ENCODE results near the gene MGMT.

The MGMT gene

DNA sequence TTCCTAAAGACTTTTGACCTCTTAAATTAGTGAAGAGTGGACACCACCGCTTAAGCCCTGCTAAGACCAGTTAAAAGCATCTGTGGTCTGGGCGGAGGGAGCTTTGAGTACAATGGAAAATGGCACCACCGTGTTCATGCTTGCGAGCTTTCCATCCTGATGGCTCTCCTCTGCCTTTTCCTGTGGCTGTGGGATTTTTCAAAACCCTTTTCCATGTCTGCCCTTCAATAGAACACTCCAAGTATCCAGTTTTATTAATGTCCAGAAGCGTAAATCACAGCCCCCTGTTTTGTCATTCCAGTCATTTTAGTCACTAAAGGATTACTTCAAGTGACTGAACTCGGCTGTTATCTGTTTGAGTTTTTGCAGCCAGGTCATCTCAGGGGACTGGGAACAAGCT lies 181.8 kb downstream of the MGMT start:
- Histone ChIP-seq H3K9me3 (no peaks in the 10 kb centered on the region), H3K36me3 (peaks cover 28% of the 10 kb centered on the region; the same call in 1 of the 2 replicates), H3K9ac (no peak overlapping the region), H3K27me3 (no peaks in the 10 kb centered on the region), H3K27ac (no peak overlapping the region), H4K20me1 (peaks cover 47% of the 10 kb centered on the region), H3K4me2 (no peak overlapping the region), H3K4me1 (peaks cover 36% of the 10 kb centered on the region), H3K4me3 (no peak overlapping the region)
- no peak for TF ChIP-seq Cebpa-rat (IDR thresholded peaks at IDR 0.05)

DNA sequence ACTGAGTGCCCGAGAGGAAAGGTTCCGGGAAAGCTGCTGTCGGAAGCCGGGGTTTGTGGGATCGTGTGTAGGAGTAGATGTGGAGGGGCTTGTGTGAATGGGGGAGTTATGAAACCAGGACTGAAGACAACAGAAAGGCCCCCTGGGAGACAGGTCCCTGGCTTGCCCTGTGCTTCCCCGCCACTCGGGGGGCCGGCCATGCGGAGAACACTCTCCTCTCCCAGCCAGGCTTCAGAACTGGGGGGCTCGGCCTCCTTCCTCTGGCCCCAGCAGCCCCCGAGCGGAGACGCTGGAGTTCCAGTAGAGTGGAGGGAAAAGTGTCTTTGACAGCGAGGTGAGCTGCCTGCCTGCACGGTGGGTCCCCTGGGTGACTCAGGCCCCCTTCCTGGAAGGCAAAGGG lies 185.0 kb downstream of the MGMT start:
- H3K9me3 ChIP-seq = no peaks in the 10 kb centered on the region
- no peaks in the 10 kb centered on the region for H3K27me3 ChIP-seq
- peaks cover 46% of the 10 kb centered on the region for H3K4me1 ChIP-seq
- no peak for TF ChIP-seq Cebpa-rat (IDR thresholded peaks at IDR 0.05)
- H3K4me2 ChIP-seq = peak overlapping the region; percentile 93
- peak overlapping the region; percentile 64 for H3K27ac ChIP-seq
- peak overlapping the region; percentile 38; the same call in 1 of the 2 replicates for H3K4me3 ChIP-seq
- H4K20me1 ChIP-seq = peaks cover 67% of the 10 kb centered on the region
- peaks cover 21% of the 10 kb centered on the region; the same call in 1 of the 2 replicates for H3K36me3 ChIP-seq
- peak overlapping the region; percentile 62 for H3K9ac ChIP-seq

DNA sequence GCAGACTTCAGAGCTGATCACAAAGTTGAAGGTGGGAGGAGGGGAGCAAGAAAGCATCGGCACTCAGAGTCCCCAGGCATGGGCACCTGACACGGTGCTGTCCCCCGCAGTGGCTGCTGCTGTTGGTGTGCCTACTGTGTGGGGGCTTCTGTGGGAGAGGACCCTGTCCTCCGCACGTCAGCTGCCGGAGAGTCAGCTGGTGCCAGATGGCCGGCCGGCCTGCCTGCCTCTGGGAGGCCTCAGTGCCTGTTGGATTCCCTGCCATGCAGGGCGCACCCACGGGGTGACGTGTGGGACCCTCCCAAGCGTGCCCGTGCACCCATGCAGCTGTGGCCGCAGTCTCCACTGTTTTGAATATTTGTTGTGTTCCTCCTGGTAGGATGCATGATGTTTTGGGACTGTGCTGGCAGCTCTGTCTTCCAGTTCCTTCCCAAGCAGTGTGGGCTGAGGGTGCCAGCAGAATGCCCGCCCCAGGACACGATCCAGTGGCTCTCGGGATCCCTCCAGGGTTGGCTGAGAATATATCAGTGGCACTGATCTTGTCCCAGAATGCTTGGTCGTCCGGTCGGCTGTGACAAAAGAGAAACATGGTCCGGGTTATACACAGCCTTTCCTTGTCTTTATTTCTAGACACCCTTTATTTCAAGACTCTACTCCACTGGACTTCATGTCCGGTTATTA lies 185.6 kb downstream of the MGMT start:
- H3K4me1 ChIP-seq = peaks cover 46% of the 10 kb centered on the region
- peaks cover 22% of the 10 kb centered on the region; the same call in 1 of the 2 replicates for H3K36me3 ChIP-seq
- H3K4me3 ChIP-seq = peak overlapping the region; percentile 38; the same call in 1 of the 2 replicates
- peak overlapping the region; percentile 64 for H3K27ac ChIP-seq
- peaks cover 67% of the 10 kb centered on the region for H4K20me1 ChIP-seq
- H3K9ac ChIP-seq = peak overlapping the region; percentile 62
- no peaks in the 10 kb centered on the region for H3K27me3 ChIP-seq
- no peak for TF ChIP-seq Cebpa-rat (IDR thresholded peaks at IDR 0.05)
- H3K9me3 ChIP-seq = no peaks in the 10 kb centered on the region
- peak overlapping the region; percentile 93 for H3K4me2 ChIP-seq

DNA sequence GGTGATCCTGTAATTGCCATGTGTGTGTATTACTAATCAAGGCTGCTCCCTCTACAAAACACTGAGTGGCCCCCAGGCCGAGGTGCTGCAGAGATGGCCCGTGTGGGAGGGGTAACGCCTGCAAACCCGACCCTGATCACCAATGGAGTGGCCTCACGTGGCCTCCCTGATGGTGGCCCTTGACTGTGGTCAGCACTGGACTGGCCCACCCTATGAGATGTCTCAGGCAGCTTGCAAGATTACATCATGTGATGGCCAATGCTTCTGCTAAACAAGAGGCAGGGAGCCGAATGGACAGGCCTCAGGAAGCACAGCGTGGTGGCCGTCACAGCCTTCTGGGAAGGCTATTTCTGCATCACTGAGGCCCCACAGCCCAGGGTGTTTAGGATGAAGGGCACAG lies 186.4 kb downstream of the MGMT start:
- H3K4me1 ChIP-seq = peaks cover 46% of the 10 kb centered on the region
- no peak overlapping the region for H3K4me3 ChIP-seq
- H3K27me3 ChIP-seq = no peaks in the 10 kb centered on the region
- TF ChIP-seq Cebpa-rat (IDR thresholded peaks at IDR 0.05) = no peak
- H3K4me2 ChIP-seq = no peak overlapping the region; the same call in 1 of the 2 replicates
- no peak overlapping the region for H3K9ac ChIP-seq
- no peak overlapping the region for H3K27ac ChIP-seq
- no peaks in the 10 kb centered on the region for H3K9me3 ChIP-seq
- H4K20me1 ChIP-seq = peaks cover 67% of the 10 kb centered on the region
- H3K36me3 ChIP-seq = peaks cover 26% of the 10 kb centered on the region; the same call in 1 of the 2 replicates

DNA sequence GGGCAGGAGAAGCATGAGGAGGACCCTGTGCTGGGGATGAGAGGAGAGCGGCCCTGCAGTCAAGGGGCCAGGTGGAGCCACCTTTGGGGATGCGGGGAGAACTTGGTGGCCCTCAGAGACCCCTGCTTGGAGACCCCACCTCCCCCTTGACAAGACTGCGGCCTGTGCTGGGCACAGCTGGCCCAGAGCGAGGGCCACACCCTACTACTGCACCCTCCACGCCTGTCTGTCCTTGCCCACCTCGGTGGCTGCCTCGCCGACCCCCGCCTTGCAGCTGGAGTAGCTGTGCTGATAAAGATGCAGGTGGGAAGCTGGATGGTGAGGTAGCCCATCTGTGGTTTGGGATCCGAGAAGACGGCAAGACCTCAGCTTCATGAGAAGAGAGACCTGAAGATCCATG lies 186.8 kb downstream of the MGMT start:
- peaks cover 46% of the 10 kb centered on the region for H3K4me1 ChIP-seq
- no peaks in the 10 kb centered on the region for H3K9me3 ChIP-seq
- H4K20me1 ChIP-seq = peaks cover 67% of the 10 kb centered on the region
- H3K9ac ChIP-seq = no peak overlapping the region
- TF ChIP-seq Cebpa-rat (IDR thresholded peaks at IDR 0.05) = no peak
- H3K4me3 ChIP-seq = no peak overlapping the region
- 0 out of 2 replicates have a peak overlapping the region, but pooled peaks have one; percentile 51 for H3K4me2 ChIP-seq
- H3K27ac ChIP-seq = no peak overlapping the region
- no peaks in the 10 kb centered on the region for H3K27me3 ChIP-seq
- H3K36me3 ChIP-seq = peaks cover 31% of the 10 kb centered on the region; the same call in 1 of the 2 replicates

DNA sequence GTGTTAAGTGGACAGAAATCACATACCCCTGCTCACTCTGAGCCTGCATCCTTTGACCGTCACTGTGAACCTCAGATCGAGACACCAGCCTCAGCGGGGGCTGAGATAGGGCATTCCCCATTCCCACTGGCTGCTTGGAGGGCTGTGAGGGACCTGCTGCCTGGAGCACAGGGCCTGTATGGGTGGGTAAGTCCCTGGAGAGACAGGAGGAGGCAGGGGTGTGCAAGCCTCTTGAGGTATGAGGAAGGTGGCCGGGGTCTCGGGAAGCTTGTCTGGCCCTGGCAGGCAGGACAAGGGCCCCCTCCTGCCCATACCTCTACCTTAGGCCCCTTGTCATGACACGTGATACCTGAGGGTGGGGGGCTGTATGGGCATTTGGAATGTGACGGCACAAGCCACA lies 187.4 kb downstream of the MGMT start:
- Histone ChIP-seq H3K36me3 (peaks cover 31% of the 10 kb centered on the region; the same call in 1 of the 2 replicates), H4K20me1 (peaks cover 67% of the 10 kb centered on the region), H3K9ac (no peak overlapping the region), H3K27ac (no peak overlapping the region), H3K4me3 (no peak overlapping the region), H3K4me2 (peak overlapping the region; percentile 51), H3K27me3 (no peaks in the 10 kb centered on the region), H3K4me1 (peaks cover 51% of the 10 kb centered on the region), H3K9me3 (no peaks in the 10 kb centered on the region)
- no peak for TF ChIP-seq Cebpa-rat (IDR thresholded peaks at IDR 0.05)

DNA sequence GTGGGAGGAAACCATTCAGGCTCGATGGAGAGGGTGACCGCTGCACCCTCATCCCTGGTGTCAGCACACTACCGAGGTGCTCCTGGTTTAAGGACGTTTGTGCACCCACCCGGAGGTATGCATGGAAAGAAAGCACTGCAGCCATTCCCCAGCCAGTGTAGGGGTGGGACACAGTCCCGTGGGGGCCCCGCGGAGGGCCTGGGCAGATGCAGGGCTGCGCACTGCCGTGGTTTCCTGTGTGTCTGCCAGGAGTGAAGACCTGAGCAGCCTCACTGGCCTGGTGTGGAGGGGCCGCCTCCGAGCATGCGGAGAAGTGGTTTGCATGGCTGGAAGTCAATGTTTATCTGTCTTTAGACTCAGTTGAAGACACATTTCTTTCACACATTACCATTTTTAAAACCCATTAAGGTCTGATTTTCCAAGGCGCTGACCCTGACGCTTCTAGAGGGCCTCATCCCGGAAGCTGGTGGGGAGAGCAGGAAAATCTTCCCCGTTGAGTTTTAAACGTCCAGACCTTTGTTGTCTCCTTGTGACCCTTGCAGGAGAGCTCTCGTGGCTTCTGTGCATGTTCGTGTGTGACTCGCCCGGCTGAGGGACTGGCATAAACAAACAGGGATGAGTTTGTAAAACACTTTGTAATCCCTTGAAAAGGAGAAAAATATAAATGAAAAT lies 188.1 kb downstream of the MGMT start:
- Histone ChIP-seq H3K27me3 (no peaks in the 10 kb centered on the region), H3K9me3 (no peaks in the 10 kb centered on the region), H3K4me3 (no peak overlapping the region), H4K20me1 (peaks cover 64% of the 10 kb centered on the region), H3K27ac (no peak overlapping the region), H3K9ac (no peak overlapping the region), H3K4me2 (peak overlapping the region; percentile 51), H3K4me1 (peaks cover 57% of the 10 kb centered on the region), H3K36me3 (peaks cover 28% of the 10 kb centered on the region; the same call in 1 of the 2 replicates)
- no peak for TF ChIP-seq Cebpa-rat (IDR thresholded peaks at IDR 0.05)

DNA sequence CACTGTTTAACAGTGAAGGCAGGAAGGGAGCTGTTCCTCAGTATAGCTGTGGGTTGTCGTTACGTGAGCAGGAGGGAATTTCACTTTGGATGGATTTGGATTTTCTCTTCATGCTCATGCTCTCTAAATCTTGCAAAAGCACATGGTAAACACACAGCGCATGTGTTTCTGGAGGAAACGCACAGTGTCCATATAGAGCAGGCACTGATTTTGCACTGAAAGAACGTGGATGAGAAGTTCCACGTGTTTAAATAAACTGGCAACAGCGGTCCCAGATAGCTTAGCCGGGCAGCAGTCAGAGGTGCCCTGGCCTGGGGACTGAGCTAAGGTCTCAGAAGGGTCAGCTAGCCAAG lies 188.6 kb downstream of the MGMT start:
- no peak overlapping the region for H3K27ac ChIP-seq
- H3K4me3 ChIP-seq = no peak overlapping the region
- peak overlapping the region; percentile 51 for H3K4me2 ChIP-seq
- H3K36me3 ChIP-seq = peaks cover 23% of the 10 kb centered on the region; the same call in 1 of the 2 replicates
- H3K4me1 ChIP-seq = peaks cover 60% of the 10 kb centered on the region
- H4K20me1 ChIP-seq = peaks cover 59% of the 10 kb centered on the region
- H3K9me3 ChIP-seq = no peaks in the 10 kb centered on the region
- H3K27me3 ChIP-seq = no peaks in the 10 kb centered on the region
- no peak overlapping the region for H3K9ac ChIP-seq
- no peak for TF ChIP-seq Cebpa-rat (IDR thresholded peaks at IDR 0.05)

DNA sequence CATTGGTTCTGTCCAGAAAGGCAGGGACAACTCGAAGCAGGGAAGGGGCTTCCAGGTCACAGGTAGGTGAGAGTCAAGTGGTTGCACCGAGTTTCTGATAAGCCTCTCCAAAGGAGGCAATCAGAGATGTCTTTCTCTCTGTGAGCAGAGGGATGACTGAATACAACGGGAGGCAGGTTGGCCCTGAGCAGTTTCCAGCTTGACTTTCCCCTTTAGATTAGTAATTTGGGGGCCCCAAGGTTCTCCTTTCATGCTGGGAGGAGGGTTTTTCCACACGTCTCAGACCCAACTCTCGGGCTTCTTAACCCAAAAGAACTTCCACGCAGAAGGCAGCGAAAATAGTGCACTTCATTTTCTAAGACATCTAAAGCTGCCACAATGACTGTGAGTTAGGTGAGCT lies 189.6 kb downstream of the MGMT start:
- H3K9ac ChIP-seq = no peak overlapping the region
- no peaks in the 10 kb centered on the region for H3K27me3 ChIP-seq
- no peak overlapping the region for H3K4me3 ChIP-seq
- peaks cover 56% of the 10 kb centered on the region for H3K4me1 ChIP-seq
- no peak overlapping the region for H3K4me2 ChIP-seq
- no peak for TF ChIP-seq Cebpa-rat (IDR thresholded peaks at IDR 0.05)
- no peak overlapping the region for H3K27ac ChIP-seq
- no peaks in the 10 kb centered on the region for H3K9me3 ChIP-seq
- peaks cover 51% of the 10 kb centered on the region for H4K20me1 ChIP-seq
- H3K36me3 ChIP-seq = peaks cover 18% of the 10 kb centered on the region; the same call in 1 of the 2 replicates

Data from BLaER1 (cell line).